Ovary (tissue), 1 donor: ENCODE results near the gene ETV3.

Experiments used
- EP300 ChIP-seq: sonication (generic); formaldehyde crosslinking; IDR thresholded peaks from one replicate; pipeline ENCODE4 v1.6.1; 2017; ENCODE audit warnings: antibody characterized with exemption
- POLR2A ChIP-seq: fragments of 450-650 bp; IDR thresholded peaks from one replicate; pipeline ENCODE4 v1.6.1; 2017; ENCODE audit warnings: antibody characterized with exemption, mild to moderate bottlenecking, moderate library complexity

GRCh38 chr1:157113106-157113505, 25.1 kb downstream of the ETV3 start:
- no peak for TF ChIP-seq EP300
- no peak for TF ChIP-seq POLR2A
